ENCODE measurements around the gene EYA2. TPM values are rescaled to one million over a fixed set of nuclear protein-coding genes. Genes with fewer than 3 reads are reported as not detected.
A peak's percentile ranks its signal among the peaks of the same experiment; 100 is the strongest.

EYA2 gene
- total RNA-seq, 1 donor from 2014 or later = 94.1 TPM

- Mint-ChIP-seq H3K27ac (ENCODE audit: unreplicated experiment) (peak overlapping the region; percentile 68), H3K4me3 (ENCODE audit: unreplicated experiment) (peak overlapping the region; percentile 9), H3K4me1 (ENCODE audit: low read depth, unreplicated experiment) (peaks cover 23% of the 10 kb centered on the region), H3K9me3 (ENCODE audit: unreplicated experiment) (peaks cover 9% of the 10 kb centered on the region), H3K36me3 (ENCODE audit: unreplicated experiment) (peaks cover 10% of the 10 kb centered on the region), H3K27me3 (ENCODE audit: unreplicated experiment) (no peaks in the 10 kb centered on the region)
- TF ChIP-seq, protein P1, sequence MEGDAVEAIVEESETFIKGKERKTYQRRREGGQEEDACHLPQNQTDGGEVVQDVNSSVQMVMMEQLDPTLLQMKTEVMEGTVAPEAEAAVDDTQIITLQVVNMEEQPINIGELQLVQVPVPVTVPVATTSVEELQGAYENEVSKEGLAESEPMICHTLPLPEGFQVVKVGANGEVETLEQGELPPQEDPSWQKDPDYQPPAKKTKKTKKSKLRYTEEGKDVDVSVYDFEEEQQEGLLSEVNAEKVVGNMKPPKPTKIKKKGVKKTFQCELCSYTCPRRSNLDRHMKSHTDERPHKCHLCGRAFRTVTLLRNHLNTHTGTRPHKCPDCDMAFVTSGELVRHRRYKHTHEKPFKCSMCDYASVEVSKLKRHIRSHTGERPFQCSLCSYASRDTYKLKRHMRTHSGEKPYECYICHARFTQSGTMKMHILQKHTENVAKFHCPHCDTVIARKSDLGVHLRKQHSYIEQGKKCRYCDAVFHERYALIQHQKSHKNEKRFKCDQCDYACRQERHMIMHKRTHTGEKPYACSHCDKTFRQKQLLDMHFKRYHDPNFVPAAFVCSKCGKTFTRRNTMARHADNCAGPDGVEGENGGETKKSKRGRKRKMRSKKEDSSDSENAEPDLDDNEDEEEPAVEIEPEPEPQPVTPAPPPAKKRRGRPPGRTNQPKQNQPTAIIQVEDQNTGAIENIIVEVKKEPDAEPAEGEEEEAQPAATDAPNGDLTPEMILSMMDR (IDR thresholded peaks at IDR 0.05; ENCODE audit: partially characterized antibody, unreplicated experiment) = no peak
- no peak for DNase-seq
These were observed 50.8 kb downstream of the EYA2 start for GRCh38 chr20:46945465-46945864.

DNA sequence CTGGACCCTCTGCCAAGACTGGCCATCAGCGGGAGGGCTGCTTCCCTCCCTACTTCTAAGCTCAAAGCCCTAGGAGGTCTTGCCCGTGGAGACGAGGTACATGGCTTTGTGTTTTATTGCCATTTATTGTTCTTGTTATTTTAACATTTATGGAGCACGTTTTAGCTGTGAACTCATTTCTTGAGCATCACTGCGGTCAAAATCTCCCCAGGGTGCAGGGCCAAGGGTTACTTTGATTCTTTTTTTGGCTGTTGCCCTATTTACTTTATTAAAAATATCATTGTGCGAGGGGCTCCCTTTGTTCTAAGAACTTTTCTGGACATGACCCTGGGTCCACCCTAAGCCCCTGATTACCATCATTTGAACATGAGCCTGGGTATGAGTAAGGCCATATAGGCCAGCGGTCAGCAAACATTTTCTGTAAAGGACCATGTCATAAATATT lies 51.6 kb downstream of the EYA2 start:
- TF ChIP-seq, protein P1 (IDR thresholded peaks at IDR 0.05; ENCODE audit: partially characterized antibody, unreplicated experiment) = no peak
- Mint-ChIP-seq H3K4me3 (ENCODE audit: unreplicated experiment) (no peak overlapping the region), H3K9me3 (ENCODE audit: unreplicated experiment) (peaks cover 5% of the 10 kb centered on the region), H3K36me3 (ENCODE audit: unreplicated experiment) (peaks cover 10% of the 10 kb centered on the region), H3K27ac (ENCODE audit: unreplicated experiment) (no peak overlapping the region), H3K27me3 (ENCODE audit: unreplicated experiment) (no peaks in the 10 kb centered on the region), H3K4me1 (ENCODE audit: low read depth, unreplicated experiment) (peaks cover 23% of the 10 kb centered on the region)
- DNase-seq = no peak

DNA sequence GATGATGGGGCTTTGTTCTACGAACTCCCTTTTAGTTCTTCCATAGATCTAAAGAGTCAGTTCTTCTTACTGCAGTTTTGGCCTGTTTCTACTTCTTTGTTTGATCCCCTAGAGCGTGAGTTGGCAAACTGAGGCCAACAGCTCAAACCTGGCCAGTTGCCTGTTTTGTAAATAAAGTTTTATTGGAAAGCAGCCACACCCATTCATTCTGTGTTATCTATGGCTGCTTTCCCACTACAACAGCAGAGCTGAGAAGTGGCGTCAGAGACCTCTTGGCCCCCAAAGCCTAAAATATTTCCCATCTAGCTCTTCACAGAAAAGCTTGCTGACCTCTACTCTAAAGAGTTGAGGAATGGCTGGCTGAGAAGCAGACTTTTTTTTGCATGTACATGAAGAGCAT lies 52.2 kb downstream of the EYA2 start:
- H3K36me3 Mint-ChIP-seq (ENCODE audit: unreplicated experiment) = peaks cover 10% of the 10 kb centered on the region
- H3K4me1 Mint-ChIP-seq (ENCODE audit: low read depth, unreplicated experiment) = peaks cover 23% of the 10 kb centered on the region
- H3K27ac Mint-ChIP-seq (ENCODE audit: unreplicated experiment) = no peak overlapping the region
- no peak for DNase-seq
- H3K4me3 Mint-ChIP-seq (ENCODE audit: unreplicated experiment) = no peak overlapping the region
- H3K9me3 Mint-ChIP-seq (ENCODE audit: unreplicated experiment) = peaks cover 5% of the 10 kb centered on the region
- no peaks in the 10 kb centered on the region for H3K27me3 Mint-ChIP-seq (ENCODE audit: unreplicated experiment)
- TF ChIP-seq, protein P1 (IDR thresholded peaks at IDR 0.05; ENCODE audit: partially characterized antibody, unreplicated experiment) = no peak

- H3K9me3 Mint-ChIP-seq (ENCODE audit: unreplicated experiment) = peaks cover 5% of the 10 kb centered on the region
- no peak overlapping the region for H3K4me3 Mint-ChIP-seq (ENCODE audit: unreplicated experiment)
- H3K4me1 Mint-ChIP-seq (ENCODE audit: low read depth, unreplicated experiment) = peaks cover 24% of the 10 kb centered on the region
- TF ChIP-seq, protein P1 (IDR thresholded peaks at IDR 0.05; ENCODE audit: partially characterized antibody, unreplicated experiment) = no peak
- no peaks in the 10 kb centered on the region for H3K27me3 Mint-ChIP-seq (ENCODE audit: unreplicated experiment)
- peaks cover 10% of the 10 kb centered on the region for H3K36me3 Mint-ChIP-seq (ENCODE audit: unreplicated experiment)
- DNase-seq = no peak
- no peak overlapping the region for H3K27ac Mint-ChIP-seq (ENCODE audit: unreplicated experiment)
These were observed 53.4 kb downstream of the EYA2 start for GRCh38 chr20:46948081-46948480.

DNA sequence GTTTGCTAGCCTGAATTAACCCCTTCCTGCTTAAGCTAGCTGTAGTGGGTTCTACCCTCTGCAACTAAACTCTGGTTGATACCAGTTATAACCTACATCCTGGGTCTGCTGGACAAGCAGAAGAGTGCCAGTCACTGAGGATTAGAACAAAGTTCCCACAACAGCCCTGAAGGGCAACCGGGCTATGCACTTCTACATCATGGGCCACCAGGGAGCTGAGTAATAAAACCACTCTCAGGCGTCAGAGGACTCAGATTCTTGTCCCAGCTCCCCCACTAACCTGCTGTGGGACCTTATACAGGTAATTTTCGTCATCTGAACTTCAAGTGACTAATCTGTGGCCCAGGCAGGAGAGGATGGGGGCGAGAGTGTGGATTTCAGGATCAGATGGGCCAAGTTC lies 56.8 kb downstream of the EYA2 start:
- Mint-ChIP-seq H3K27ac (ENCODE audit: unreplicated experiment) (no peak overlapping the region), H3K4me3 (ENCODE audit: unreplicated experiment) (no peak overlapping the region), H3K4me1 (ENCODE audit: low read depth, unreplicated experiment) (peaks cover 21% of the 10 kb centered on the region), H3K27me3 (ENCODE audit: unreplicated experiment) (no peaks in the 10 kb centered on the region), H3K36me3 (ENCODE audit: unreplicated experiment) (peaks cover 10% of the 10 kb centered on the region), H3K9me3 (ENCODE audit: unreplicated experiment) (peaks cover 7% of the 10 kb centered on the region)
- no peak for DNase-seq
- TF ChIP-seq, protein P1 (IDR thresholded peaks at IDR 0.05; ENCODE audit: partially characterized antibody, unreplicated experiment) = no peak

Measured in glutamatergic neuron (in vitro differentiated cells).